Naive B cell (primary cell): Measurements from ENCODE around the gene INF2. TPM values are rescaled to one million over a fixed set of nuclear protein-coding genes. Genes with fewer than 3 reads are reported as not detected.

Experiments
- ATAC-seq, 2 donors: fragments of 150-1000 bp; cut with Tn5 transposase; 2 replicates each; pipeline ENCODE4 v1.10.0; 2021; ENCODE audit warnings: low read depth in 2 of 2, mild to moderate bottlenecking in 2 of 2, moderate library complexity in 2 of 2
- DNase-seq: peaks from one replicate; pipeline ENCODE4 v3.0.0; 2022
- H3K27ac Mint-ChIP-seq, 6 donors: one replicate each; pipeline ENCODE4 v1.8.0; 2020 to 2022; ENCODE audit warnings: mild to moderate bottlenecking in 6 of 6, mixed read lengths in 6 of 6, moderate library complexity in 5 of 6, inconsistent platforms in 2 of 6
- H3K27me3 Mint-ChIP-seq, 3 donors: one replicate each; pipeline ENCODE4 v1.8.0; 2021 to 2022; ENCODE audit warnings: mixed read lengths in 3 of 3, mild to moderate bottlenecking in 1 of 3
- H3K36me3 Mint-ChIP-seq, 2 donors: one replicate each; pipeline ENCODE4 v1.8.0; 2020 to 2022; ENCODE audit warnings: mixed read lengths in 2 of 2, inconsistent platforms in 1 of 2, mild to moderate bottlenecking in 1 of 2
- H3K4me1 Mint-ChIP-seq, 3 donors: one replicate each; pipeline ENCODE4 v1.8.0; 2020 to 2022; ENCODE audit warnings: mixed read lengths in 3 of 3, inconsistent platforms in 1 of 3, mild to moderate bottlenecking in 1 of 3, moderate library complexity in 1 of 3
- H3K4me3 Mint-ChIP-seq, 8 donors: one replicate each; pipeline ENCODE4 v1.8.0; 2020 to 2022; ENCODE audit warnings: mild to moderate bottlenecking in 8 of 8, mixed read lengths in 8 of 8, moderate library complexity in 8 of 8, inconsistent platforms in 2 of 8
- H3K9me3 Mint-ChIP-seq, 7 donors: one replicate each; pipeline ENCODE4 v1.8.0; 2020 to 2022; ENCODE audit warnings: mixed read lengths in 7 of 7, mild to moderate bottlenecking in 5 of 7, inconsistent platforms in 2 of 7, moderate library complexity in 1 of 7
- polyA plus RNA-seq, 6 donors: library from polyadenylated mRNA; unstranded; fragments of 300-500 nt; fragmentation: Illumina TruSeq; gene quantifications; one replicate each; pipeline ENCODE4 v1.2.3, GENCODE V29; 2021; ENCODE audit warnings: low read depth in 6 of 6

The INF2 gene
- polyA plus RNA-seq, 6 donors from 2014 or later, result 2.8 to 10.2 (median 5.5) TPM

- Mint-ChIP-seq H3K9me3 (no peaks in the 10 kb centered on the region), H3K36me3 (no peaks in the 10 kb centered on the region), H3K4me3 (peak overlapping the region; percentile 70 to 91 (median 78)), H3K4me1 (peaks cover 43 to 74% (median 53%) of the 10 kb centered on the region in 3 donors), H3K27ac (peak overlapping the region in 5 of 6 donors; percentile 37 to 65 (median 56)), H3K27me3 (no peaks in the 10 kb centered on the region)
- ATAC-seq (no peak), DNase-seq (no peak)
Measured at GRCh38 chr14:104690861-104691455, 1.5 kb downstream of the INF2 start.

GRCh38 chr14:104691546-104692260, 2.3 kb downstream of the INF2 start:
- Mint-ChIP-seq H3K36me3 (no peaks in the 10 kb centered on the region), H3K27ac (peak overlapping the region in 3 of 6 donors; percentile 56 to 65 (median 62)), H3K9me3 (no peaks in the 10 kb centered on the region), H3K4me1 (peaks cover 41 to 73% (median 48%) of the 10 kb centered on the region in 3 donors), H3K4me3 (peak overlapping the region; percentile 30 to 90 (median 77)), H3K27me3 (no peaks in the 10 kb centered on the region)
- ATAC-seq (no peak), DNase-seq (no peak)

GRCh38 chr14:104692261-104692938, 3.0 kb downstream of the INF2 start:
- peak overlapping the region in 3 of 8 donors; percentile 30 to 45 (median 36) for H3K4me3 Mint-ChIP-seq
- DNase-seq (no peak), ATAC-seq (no peak)
- no peaks in the 10 kb centered on the region for H3K9me3 Mint-ChIP-seq
- peaks cover 34 to 66% (median 41%) of the 10 kb centered on the region in 3 donors for H3K4me1 Mint-ChIP-seq
- H3K36me3 Mint-ChIP-seq, result no peaks in the 10 kb centered on the region
- H3K27me3 Mint-ChIP-seq, result no peaks in the 10 kb centered on the region
- H3K27ac Mint-ChIP-seq, result peak overlapping the region in 1 of 6 donors; percentile 56

GRCh38 chr14:104692939-104693315, 3.5 kb downstream of the INF2 start:
- H3K4me1 Mint-ChIP-seq, result peaks cover 29 to 61% (median 37%) of the 10 kb centered on the region in 3 donors
- no peak overlapping the region for H3K27ac Mint-ChIP-seq
- H3K9me3 Mint-ChIP-seq, result no peaks in the 10 kb centered on the region
- no peaks in the 10 kb centered on the region for H3K27me3 Mint-ChIP-seq
- H3K4me3 Mint-ChIP-seq, result peak overlapping the region in 2 of 8 donors; percentile 2 to 49
- no peak for ATAC-seq
- no peaks in the 10 kb centered on the region for H3K36me3 Mint-ChIP-seq
- no peak for DNase-seq

- Mint-ChIP-seq H3K4me3 (peak overlapping the region in 5 of 8 donors; percentile 25 to 73 (median 62)), H3K27ac (peak overlapping the region in 4 of 6 donors; percentile 47 to 89 (median 76)), H3K4me1 (peaks cover 25 to 61% (median 37%) of the 10 kb centered on the region in 3 donors), H3K9me3 (no peaks in the 10 kb centered on the region), H3K27me3 (no peaks in the 10 kb centered on the region), H3K36me3 (no peaks in the 10 kb centered on the region)
- no peak for ATAC-seq
- no peak for DNase-seq
Measured at GRCh38 chr14:104693482-104694431, 4.3 kb downstream of the INF2 start.

GRCh38 chr14:104694475-104694950, 5.1 kb downstream of the INF2 start:
- peaks cover 25 to 64% (median 41%) of the 10 kb centered on the region in 3 donors for H3K4me1 Mint-ChIP-seq
- H3K27me3 Mint-ChIP-seq, result no peaks in the 10 kb centered on the region
- DNase-seq (no peak), ATAC-seq (no peak)
- H3K9me3 Mint-ChIP-seq, result no peaks in the 10 kb centered on the region
- H3K27ac Mint-ChIP-seq, result peak overlapping the region in 3 of 6 donors; percentile 64 to 89 (median 72)
- H3K4me3 Mint-ChIP-seq, result peak overlapping the region in 4 of 8 donors; percentile 70 to 82 (median 76)
- no peaks in the 10 kb centered on the region for H3K36me3 Mint-ChIP-seq

- Mint-ChIP-seq H3K4me3 (peak overlapping the region in 7 of 8 donors; percentile 47 to 84 (median 73)), H3K27me3 (no peaks in the 10 kb centered on the region), H3K27ac (peak overlapping the region in 4 of 6 donors; percentile 85 to 94 (median 88)), H3K9me3 (no peaks in the 10 kb centered on the region), H3K4me1 (peaks cover 25 to 64% (median 41%) of the 10 kb centered on the region in 3 donors), H3K36me3 (no peaks in the 10 kb centered on the region)
- ATAC-seq (peak; percentile 76 to 79), DNase-seq (no peak)
Measured at GRCh38 chr14:104694991-104695659, 5.7 kb downstream of the INF2 start.

- no peak for DNase-seq
- no peaks in the 10 kb centered on the region for H3K27me3 Mint-ChIP-seq
- no peaks in the 10 kb centered on the region for H3K36me3 Mint-ChIP-seq
- H3K4me3 Mint-ChIP-seq, result peak overlapping the region; percentile 47 to 84 (median 64)
- H3K4me1 Mint-ChIP-seq, result peaks cover 25 to 66% (median 39%) of the 10 kb centered on the region in 3 donors
- peak overlapping the region; percentile 75 to 94 (median 88) for H3K27ac Mint-ChIP-seq
- ATAC-seq, result no peak
- H3K9me3 Mint-ChIP-seq, result no peaks in the 10 kb centered on the region
Measured at GRCh38 chr14:104695660-104696000, 6.2 kb downstream of the INF2 start.

GRCh38 chr14:104696671-104697316, 7.4 kb downstream of the INF2 start:
- Mint-ChIP-seq H3K27ac (peak overlapping the region in 2 of 6 donors; percentile 42 to 89), H3K27me3 (no peaks in the 10 kb centered on the region), H3K4me1 (peaks cover 25 to 56% (median 30%) of the 10 kb centered on the region in 3 donors), H3K4me3 (no peak overlapping the region), H3K36me3 (no peaks in the 10 kb centered on the region), H3K9me3 (no peaks in the 10 kb centered on the region)
- no peak for ATAC-seq
- DNase-seq, result no peak

- Mint-ChIP-seq H3K9me3 (no peaks in the 10 kb centered on the region), H3K4me1 (peaks cover 25 to 53% (median 27%) of the 10 kb centered on the region in 3 donors), H3K27me3 (no peaks in the 10 kb centered on the region), H3K4me3 (no peak overlapping the region), H3K36me3 (no peaks in the 10 kb centered on the region), H3K27ac (peak overlapping the region in 1 of 6 donors; percentile 54)
- DNase-seq (no peak), ATAC-seq (no peak)
Measured at GRCh38 chr14:104697317-104697703, 7.9 kb downstream of the INF2 start.

GRCh38 chr14:104697892-104698583, 8.6 kb downstream of the INF2 start:
- no peak for ATAC-seq
- peaks cover 25 to 49% (median 27%) of the 10 kb centered on the region in 3 donors for H3K4me1 Mint-ChIP-seq
- no peak overlapping the region for H3K4me3 Mint-ChIP-seq
- no peaks in the 10 kb centered on the region for H3K27me3 Mint-ChIP-seq
- no peaks in the 10 kb centered on the region for H3K9me3 Mint-ChIP-seq
- DNase-seq, result no peak
- H3K27ac Mint-ChIP-seq, result peak overlapping the region in 2 of 6 donors; percentile 52 to 57
- H3K36me3 Mint-ChIP-seq, result no peaks in the 10 kb centered on the region
